SK-N-MC (cell line): ENCODE measurements around the gene VPS25.

Source experiments
- EZH2 ChIP-seq: fragments of 200-600 bp; sonication (generic); IDR thresholded peaks from one replicate; pipeline ENCODE4 v1.6.1; 2017; ENCODE audit warnings: antibody characterized with exemption
- POLR2AphosphoS5 ChIP-seq: IDR thresholded peaks from 2 replicates; pipeline ENCODE4 v1.6.1; 2012; ENCODE audit warnings: mild to moderate bottlenecking, low read depth, low read length, borderline replicate concordance

DNA sequence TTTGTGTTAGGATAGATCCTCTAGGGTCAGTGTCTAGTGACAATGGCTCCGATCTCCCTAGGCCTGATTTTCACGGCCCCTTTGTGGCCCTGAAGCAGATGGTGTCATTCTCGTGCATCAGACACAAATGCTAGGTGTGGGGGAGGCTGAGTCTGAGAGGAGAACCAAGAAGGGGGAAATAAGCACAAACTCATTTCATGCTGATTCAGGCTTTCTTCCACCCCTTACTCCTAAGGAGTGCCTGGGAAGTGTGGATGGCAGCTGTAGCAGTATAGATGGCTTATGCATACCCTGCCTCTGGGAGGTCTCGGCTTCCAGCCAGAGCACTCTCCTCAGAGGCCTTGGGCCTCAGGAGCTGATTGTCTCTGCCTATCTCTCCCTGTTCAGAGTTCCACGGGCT, 5.3 kb downstream of the VPS25 start:
- TF ChIP-seq EZH2 (no peak), POLR2AphosphoS5 (no peak)
